NB4 (cell line): Measurements from ENCODE around the gene ARMH2.

ENCODE experiments used
- CTCF ChIP-seq: IDR thresholded peaks from one replicate; pipeline ENCODE4 v1.5.1; 2012; ENCODE audit warnings: low read depth, low read length
- POLR2A ChIP-seq: IDR thresholded peaks from 2 replicates; pipeline ENCODE4 v1.6.1; 2011; ENCODE audit warnings: mild to moderate bottlenecking; ENCODE audit not compliant: insufficient read length; ENCODE audit errors: extremely low read depth

- no peak for TF ChIP-seq CTCF
- no peak for TF ChIP-seq POLR2A
These were observed 21.5 kb downstream of the ARMH2 start for GRCh38 chr6:24777227-24777626.
